Neuron (in vitro differentiated cells): ENCODE measurements around the gene SPOCK2.
"Not testable (repeated sequence)": the region's sequence is repeated elsewhere in the genome, so short reads cannot be mapped to it uniquely, and the experiment has no call there.

ENCODE experiments used
- H2AFZ ChIP-seq: one replicate; pipeline ENCODE4 v1.6.1; 2013; ENCODE audit warnings: low read depth, mild to moderate bottlenecking, inconsistent platforms, low read length, moderate library complexity
- H3K27me3 ChIP-seq: one replicate; pipeline ENCODE4 v1.6.1; 2013; ENCODE audit warnings: low read length; ENCODE audit not compliant: insufficient read depth
- H3K36me3 ChIP-seq: one replicate; pipeline ENCODE4 v1.6.1; 2013; ENCODE audit warnings: low read length; ENCODE audit not compliant: insufficient read depth
- H3K4me1 ChIP-seq: one replicate; pipeline ENCODE4 v1.6.1; 2013; ENCODE audit warnings: low read length; ENCODE audit not compliant: insufficient read depth
- H3K4me3 ChIP-seq: 2 replicates; pipeline ENCODE4 v1.5.1; 2013; ENCODE audit warnings: mild to moderate bottlenecking, low read length, moderate library complexity
- H3K9me3 ChIP-seq: one replicate; pipeline ENCODE4 v1.6.1; 2013; ENCODE audit warnings: low read length

SPOCK2 gene

GRCh38 chr10:72122221-72122620, 33.9 kb upstream of the SPOCK2 start:
- no peaks in the 10 kb centered on the region for H3K9me3 ChIP-seq

GRCh38 chr10:72121389-72121788, 33.0 kb upstream of the SPOCK2 start:
- Histone ChIP-seq H3K27me3 (no peaks in the 10 kb centered on the region), H3K4me1 (peaks cover 31% of the 10 kb centered on the region), H2AFZ (no peak overlapping the region), H3K4me3 (no peak overlapping the region), H3K9me3 (no peaks in the 10 kb centered on the region), H3K36me3 (no peaks in the 10 kb centered on the region)

More at GRCh38 chr10:72122221-72122620, 33.9 kb upstream of the SPOCK2 start:
- Histone ChIP-seq H2AFZ (no peak overlapping the region), H3K4me1 (peaks cover 40% of the 10 kb centered on the region), H3K36me3 (no peaks in the 10 kb centered on the region), H3K4me3 (no peak overlapping the region), H3K27me3 (no peaks in the 10 kb centered on the region)

- H3K27me3 ChIP-seq, result no peaks in the 10 kb centered on the region
- peaks cover 2% of the 10 kb centered on the region for H3K36me3 ChIP-seq
- H2AFZ ChIP-seq, result no peak overlapping the region
- no peaks in the 10 kb centered on the region for H3K4me1 ChIP-seq
- no peaks in the 10 kb centered on the region for H3K9me3 ChIP-seq
- no peak overlapping the region for H3K4me3 ChIP-seq
These were observed 28.0 kb upstream of the SPOCK2 start for GRCh38 chr10:72116372-72116771.

GRCh38 chr10:72114706-72115450, 26.5 kb upstream of the SPOCK2 start:
- H3K4me3 ChIP-seq, result no peak overlapping the region
- no peak overlapping the region for H2AFZ ChIP-seq
- no peaks in the 10 kb centered on the region for H3K4me1 ChIP-seq
- H3K27me3 ChIP-seq, result no peaks in the 10 kb centered on the region
- H3K9me3 ChIP-seq, result no peaks in the 10 kb centered on the region
- peaks cover 2% of the 10 kb centered on the region for H3K36me3 ChIP-seq

GRCh38 chr10:72110673-72111401, 22.5 kb upstream of the SPOCK2 start:
- H3K4me1 ChIP-seq, result peaks cover 14% of the 10 kb centered on the region

GRCh38 chr10:72109636-72110157, 21.3 kb upstream of the SPOCK2 start:
- Histone ChIP-seq H3K4me3 (no peak overlapping the region), H2AFZ (no peak overlapping the region), H3K27me3 (no peaks in the 10 kb centered on the region), H3K9me3 (no peaks in the 10 kb centered on the region), H3K36me3 (no peaks in the 10 kb centered on the region), H3K4me1 (peaks cover 19% of the 10 kb centered on the region)

More at GRCh38 chr10:72110673-72111401, 22.5 kb upstream of the SPOCK2 start:
- H3K4me3 ChIP-seq, result no peak overlapping the region
- H2AFZ ChIP-seq, result no peak overlapping the region
- H3K27me3 ChIP-seq, result no peaks in the 10 kb centered on the region
- H3K9me3 ChIP-seq, result no peaks in the 10 kb centered on the region
- peaks cover under 1% of the 10 kb centered on the region for H3K36me3 ChIP-seq

GRCh38 chr10:72108830-72109635, 20.7 kb upstream of the SPOCK2 start:
- no peaks in the 10 kb centered on the region for H3K36me3 ChIP-seq
- H3K4me1 ChIP-seq, result peaks cover 25% of the 10 kb centered on the region
- H2AFZ ChIP-seq, result no peak overlapping the region
- H3K4me3 ChIP-seq, result no peak overlapping the region
- H3K27me3 ChIP-seq, result no peaks in the 10 kb centered on the region
- no peaks in the 10 kb centered on the region for H3K9me3 ChIP-seq

GRCh38 chr10:72108004-72108370, 19.6 kb upstream of the SPOCK2 start:
- H3K4me1 ChIP-seq, result peaks cover 26% of the 10 kb centered on the region
- not testable (repeated sequence) for H3K4me3 ChIP-seq, H3K27me3 ChIP-seq, H3K9me3 ChIP-seq, H2AFZ ChIP-seq, H3K36me3 ChIP-seq

- no peak overlapping the region for H3K4me3 ChIP-seq
- peaks cover 26% of the 10 kb centered on the region for H3K4me1 ChIP-seq
- H3K36me3 ChIP-seq, result no peaks in the 10 kb centered on the region
- no peaks in the 10 kb centered on the region for H3K9me3 ChIP-seq
- H2AFZ ChIP-seq, result no peak overlapping the region
- no peaks in the 10 kb centered on the region for H3K27me3 ChIP-seq
These were observed 19.1 kb upstream of the SPOCK2 start for GRCh38 chr10:72107325-72108003.

- Histone ChIP-seq H3K4me1 (peaks cover 26% of the 10 kb centered on the region), H3K9me3 (no peaks in the 10 kb centered on the region), H3K4me3 (no peak overlapping the region), H2AFZ (no peak overlapping the region), H3K36me3 (no peaks in the 10 kb centered on the region), H3K27me3 (no peaks in the 10 kb centered on the region)
These were observed 18.5 kb upstream of the SPOCK2 start for GRCh38 chr10:72106896-72107295.

GRCh38 chr10:72106154-72106849, 18.0 kb upstream of the SPOCK2 start:
- Histone ChIP-seq H3K4me3 (no peak overlapping the region), H3K9me3 (no peaks in the 10 kb centered on the region), H3K36me3 (peaks cover 2% of the 10 kb centered on the region), H3K27me3 (no peaks in the 10 kb centered on the region), H2AFZ (no peak overlapping the region), H3K4me1 (peaks cover 26% of the 10 kb centered on the region)

GRCh38 chr10:72105710-72106109, 17.4 kb upstream of the SPOCK2 start:
- H3K27me3 ChIP-seq, result no peaks in the 10 kb centered on the region
- H2AFZ ChIP-seq, result no peak overlapping the region
- H3K4me1 ChIP-seq, result peaks cover 26% of the 10 kb centered on the region
- H3K36me3 ChIP-seq, result peaks cover 3% of the 10 kb centered on the region
- H3K9me3 ChIP-seq, result no peaks in the 10 kb centered on the region
- H3K4me3 ChIP-seq, result no peak overlapping the region
